Measurements from ENCODE around the gene MRPL3.

The MRPL3 gene

DNA sequence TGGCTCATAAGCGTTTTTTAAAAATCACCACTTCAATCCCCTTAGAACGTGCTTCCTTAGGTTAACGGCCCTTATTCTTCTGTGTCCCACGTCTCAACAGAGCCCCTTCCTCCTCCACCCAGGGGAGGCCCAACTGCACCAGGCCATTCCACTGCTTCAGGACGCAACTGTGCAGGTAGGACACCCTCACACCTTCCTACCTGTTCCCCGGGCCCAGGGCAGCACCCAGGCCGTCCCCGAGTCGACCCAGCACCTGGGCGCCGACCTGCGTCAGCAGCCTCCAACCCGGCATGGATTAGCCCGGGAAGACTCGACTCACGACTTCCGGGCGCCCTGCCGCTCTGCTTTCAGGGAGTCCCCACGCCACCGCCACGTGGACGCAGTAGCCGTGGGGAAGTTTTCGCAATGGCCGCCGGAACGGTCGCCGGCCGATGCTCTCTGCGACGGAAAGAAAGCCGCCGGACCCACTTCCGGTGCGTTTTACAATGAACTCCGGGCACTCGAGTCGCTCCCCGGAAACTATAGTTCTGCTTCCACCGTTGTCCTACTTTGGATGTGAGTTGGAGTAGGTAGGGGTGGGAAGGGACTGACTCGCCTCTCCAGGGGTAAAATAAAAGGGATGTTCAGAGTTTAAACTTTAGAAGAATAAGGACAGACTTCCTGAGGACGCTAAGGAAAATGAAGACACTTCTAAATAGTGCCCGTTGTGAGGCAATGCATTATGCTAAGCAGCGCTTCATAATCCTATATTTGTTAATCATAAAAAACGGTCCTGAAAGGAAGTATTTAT, at the start of gene MRPL3:
MRPL3 (minus strand) TSS at position 442 of the 790 bp plus-strand sequence; CDS start at position 292, 150 bp downstream.
- peak; percentile 91 for DNase-seq

- no peak for DNase-seq
Measured at GRCh38 chr3:131551761-131552160, 49.0 kb upstream of the MRPL3 start.

GRCh38 chr3:131550562-131551465, 48.0 kb upstream of the MRPL3 start:
- no peak for DNase-seq

GRCh38 chr3:131549340-131549739, 46.6 kb upstream of the MRPL3 start:
- DNase-seq: peak; percentile 27

- DNase-seq: no peak
Measured at GRCh38 chr3:131547585-131547984, 44.8 kb upstream of the MRPL3 start.

DNA sequence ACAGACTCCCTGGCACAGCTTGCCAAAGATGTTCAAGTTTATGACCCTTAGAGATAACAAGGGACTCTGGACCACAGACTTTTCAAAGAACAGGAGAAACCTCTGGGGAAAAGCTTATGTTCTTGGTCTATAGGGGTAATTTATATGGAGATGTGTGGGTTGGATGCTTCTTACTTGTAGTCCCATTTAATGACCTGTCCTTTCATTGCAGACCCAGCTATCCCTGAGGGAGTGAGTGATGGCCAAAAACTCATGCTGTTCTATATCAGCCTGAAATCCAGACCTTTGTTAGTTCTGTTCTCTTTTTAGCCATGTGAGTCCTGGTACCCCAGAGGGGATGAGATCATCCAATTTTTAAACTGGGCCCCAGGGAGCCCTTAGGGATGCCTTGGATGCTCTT, 43.7 kb upstream of the MRPL3 start:
- no peak for DNase-seq

- DNase-seq: no peak
Measured at GRCh38 chr3:131544557-131544956, 41.8 kb upstream of the MRPL3 start.

DNA sequence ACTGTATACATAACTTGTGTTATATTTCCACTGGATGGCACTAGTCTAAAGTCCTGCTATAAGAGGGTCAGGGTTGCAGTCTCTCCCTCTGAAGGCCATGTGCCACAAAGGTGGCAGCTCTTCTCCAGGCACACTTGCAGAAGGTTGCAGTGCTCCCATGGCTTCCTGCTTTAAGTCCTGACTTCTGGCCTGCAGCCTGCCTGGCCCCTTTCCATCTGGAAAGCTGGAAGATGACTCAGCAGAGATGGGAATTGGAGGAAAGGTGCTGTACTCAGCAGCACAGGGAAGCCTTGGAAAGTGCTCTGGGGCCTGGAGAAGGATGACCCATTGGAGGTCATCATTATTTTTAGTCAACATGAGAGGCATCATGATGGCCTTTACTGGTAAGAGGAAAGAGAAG, 40.9 kb upstream of the MRPL3 start:
- DNase-seq: no peak

- no peak for DNase-seq
Measured at GRCh38 chr3:131541288-131541687, 38.5 kb upstream of the MRPL3 start.

DNA sequence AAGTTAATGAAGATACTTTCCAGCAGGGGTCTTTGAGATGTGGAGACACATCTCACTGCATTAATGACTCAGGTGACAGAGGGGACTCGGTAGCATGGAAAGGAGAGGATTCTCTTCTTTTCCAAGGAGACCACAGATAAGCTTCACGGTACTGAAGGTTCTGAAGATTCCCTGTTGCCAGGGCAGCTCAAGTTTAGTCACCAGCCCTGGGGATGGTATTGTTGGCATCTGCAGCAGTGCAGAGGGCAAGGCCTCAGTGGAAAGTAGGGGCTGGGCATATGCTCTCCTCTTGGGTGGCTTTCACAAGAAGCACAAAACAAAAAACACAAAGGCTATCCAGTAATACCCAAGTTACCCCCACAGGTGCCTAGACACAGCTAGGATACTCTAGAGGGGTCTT, 38.0 kb upstream of the MRPL3 start:
- no peak for DNase-seq

GRCh38 chr3:131540143-131540542, 37.4 kb upstream of the MRPL3 start:
- DNase-seq: no peak

DNA sequence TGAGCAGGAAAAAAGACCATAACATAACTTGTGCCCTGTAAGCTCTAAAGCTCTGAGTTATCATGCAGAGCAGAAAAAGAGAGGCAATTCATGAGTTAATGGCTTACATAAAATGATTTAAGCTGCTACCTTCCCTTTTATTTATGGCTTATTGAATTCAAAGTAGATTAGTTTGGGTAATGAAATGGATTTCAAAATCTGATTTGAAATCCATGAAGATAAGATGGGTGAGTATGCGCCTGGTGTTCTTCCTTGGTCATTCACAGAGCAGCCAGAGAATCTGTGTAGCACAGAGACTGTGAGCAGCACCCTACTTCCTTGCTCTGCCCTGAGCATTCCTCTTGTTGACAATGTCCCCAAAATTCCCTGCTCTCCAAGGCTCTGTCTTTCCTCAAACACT, 36.2 kb upstream of the MRPL3 start:
- DNase-seq: no peak

DNA sequence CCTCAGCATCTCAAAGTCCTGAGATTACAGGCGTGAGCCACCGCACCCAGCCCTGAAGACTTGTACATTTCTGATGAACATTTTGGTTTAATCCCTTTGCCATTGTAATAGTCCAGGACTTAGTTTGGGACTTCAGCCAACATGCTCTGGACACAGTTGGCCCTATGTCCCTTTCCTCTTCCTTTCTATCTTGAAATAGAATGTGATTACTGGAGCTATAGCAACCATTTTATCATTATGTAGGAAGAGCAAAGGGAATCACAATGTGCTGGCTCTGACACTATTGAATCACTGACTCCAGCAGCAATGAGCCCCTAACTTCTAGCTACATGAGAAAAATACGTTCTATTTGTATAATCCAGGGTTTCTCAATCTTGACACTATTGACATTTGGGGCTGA, 34.8 kb upstream of the MRPL3 start:
- no peak for DNase-seq

DNA sequence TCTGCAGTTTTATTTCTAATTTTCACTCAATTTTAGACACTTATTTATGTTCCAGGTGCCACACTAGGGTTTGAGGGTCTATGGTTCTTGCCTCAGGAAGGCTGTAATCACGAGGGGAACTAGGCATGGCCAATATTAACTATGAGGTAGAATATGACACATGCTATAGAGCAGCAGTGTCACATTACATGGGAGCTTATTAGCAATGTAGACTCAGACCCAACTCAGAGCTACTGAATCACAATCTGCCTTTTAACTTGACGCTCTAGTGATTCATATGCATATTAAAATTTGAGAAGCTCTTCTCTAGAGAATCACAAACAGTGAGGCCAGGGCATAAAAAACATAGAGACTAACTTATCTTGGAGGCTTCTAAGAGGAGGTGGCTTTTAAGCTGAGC, 32.8 kb upstream of the MRPL3 start:
- DNase-seq: no peak

GRCh38 chr3:131535131-131535530, 32.4 kb upstream of the MRPL3 start:
- DNase-seq: no peak

DNA sequence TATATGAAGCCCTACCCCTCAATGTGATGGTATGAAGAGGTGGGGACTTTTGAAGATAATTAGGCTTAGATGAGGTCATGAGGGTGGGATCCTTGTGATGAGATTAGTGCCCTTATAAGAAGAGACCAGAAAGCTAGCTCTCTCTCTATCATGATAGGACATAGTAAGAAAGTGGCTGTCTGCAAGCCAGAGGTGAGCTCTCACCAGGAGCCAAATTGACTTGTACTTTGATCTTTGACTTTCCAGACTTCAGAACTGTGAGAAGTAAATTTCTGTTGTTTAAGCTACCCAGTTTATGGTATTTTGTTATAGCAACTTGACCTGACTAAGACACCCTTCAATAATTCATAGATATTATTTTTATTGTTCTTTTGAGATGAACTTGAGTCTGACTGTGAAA, 29.9 kb upstream of the MRPL3 start:
- DNase-seq: no peak

DNA sequence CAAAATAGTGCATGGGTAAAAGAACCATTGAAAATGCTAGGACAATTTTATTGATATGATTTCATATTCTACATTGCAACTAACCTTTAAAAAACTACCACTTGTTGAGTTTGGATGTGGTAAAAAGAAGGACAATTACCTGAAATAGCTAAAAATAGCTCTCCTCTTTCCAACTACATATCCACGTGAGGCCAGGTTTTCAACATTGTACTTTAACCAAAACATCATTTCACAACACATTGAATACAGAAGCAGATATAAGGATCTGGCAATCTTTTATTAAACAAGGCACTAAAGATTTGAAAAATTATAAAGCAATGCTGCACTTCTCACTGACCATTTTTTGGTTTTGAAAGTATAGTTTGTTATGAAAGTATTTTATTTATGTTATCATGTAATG, 28.1 kb upstream of the MRPL3 start:
- no peak for DNase-seq

DNA sequence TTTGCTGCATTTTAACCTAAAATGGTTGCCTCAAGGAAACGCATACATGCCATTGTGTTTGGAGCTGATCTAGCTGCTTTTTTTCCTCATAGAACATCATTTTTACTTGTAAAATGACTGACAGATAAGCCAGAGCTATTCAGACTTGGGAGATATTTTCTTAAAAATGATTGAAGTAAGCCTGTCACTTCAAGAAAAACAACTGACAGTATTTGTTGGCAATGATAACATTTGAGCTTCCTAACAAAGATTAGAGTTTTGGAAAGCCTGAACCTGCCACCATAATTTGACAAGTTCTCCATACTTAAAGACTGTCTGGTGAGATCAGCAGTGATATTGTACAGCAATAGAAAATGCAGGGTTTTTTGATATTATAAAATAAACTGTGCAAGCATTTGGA, 27.6 kb upstream of the MRPL3 start:
- DNase-seq: no peak

GRCh38 chr3:131526801-131527347, 24.1 kb upstream of the MRPL3 start:
- peak; percentile 30 for DNase-seq

DNA sequence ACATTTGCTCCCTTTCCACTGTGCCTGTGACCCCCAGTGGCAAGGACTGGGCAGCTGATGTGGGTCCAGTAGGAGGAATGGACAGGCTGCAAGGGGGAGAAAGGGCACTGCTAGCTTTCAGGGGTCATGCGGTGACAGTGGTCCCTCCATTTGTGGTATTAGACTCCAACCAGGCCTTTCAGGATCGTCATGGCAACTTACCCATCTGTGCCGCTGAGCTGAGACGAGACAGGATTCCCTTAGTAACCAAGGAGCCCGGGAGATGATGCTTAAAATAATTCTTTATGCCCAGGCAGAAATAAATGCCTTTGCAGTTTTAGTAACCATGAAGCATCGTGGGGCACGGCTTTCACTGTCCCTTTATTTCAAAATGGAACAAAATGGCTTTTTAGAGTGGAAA, 15.9 kb upstream of the MRPL3 start:
- DNase-seq: no peak

GRCh38 chr3:131505421-131505820, 2.6 kb upstream of the MRPL3 start:
- no peak for DNase-seq

DNA sequence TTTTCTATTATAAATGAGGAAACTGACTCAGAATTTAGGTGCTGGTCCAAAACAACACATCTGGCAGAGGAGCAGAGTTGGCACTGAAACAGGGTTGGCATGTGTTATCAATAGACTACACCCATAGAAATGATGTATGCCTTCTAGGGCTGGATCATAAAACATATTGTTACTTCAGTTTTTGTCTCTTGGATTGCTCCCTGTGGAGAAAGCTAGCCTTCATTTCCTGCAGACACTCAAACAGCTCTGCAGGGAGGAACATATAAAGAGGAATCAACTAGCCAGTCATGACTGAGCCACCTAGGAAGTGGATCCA, 507 bp upstream of the MRPL3 start:
- no peak for DNase-seq

GRCh38 chr3:131501949-131502348, 822 bp downstream of the MRPL3 start:
- peak; percentile 10 for DNase-seq

DNA sequence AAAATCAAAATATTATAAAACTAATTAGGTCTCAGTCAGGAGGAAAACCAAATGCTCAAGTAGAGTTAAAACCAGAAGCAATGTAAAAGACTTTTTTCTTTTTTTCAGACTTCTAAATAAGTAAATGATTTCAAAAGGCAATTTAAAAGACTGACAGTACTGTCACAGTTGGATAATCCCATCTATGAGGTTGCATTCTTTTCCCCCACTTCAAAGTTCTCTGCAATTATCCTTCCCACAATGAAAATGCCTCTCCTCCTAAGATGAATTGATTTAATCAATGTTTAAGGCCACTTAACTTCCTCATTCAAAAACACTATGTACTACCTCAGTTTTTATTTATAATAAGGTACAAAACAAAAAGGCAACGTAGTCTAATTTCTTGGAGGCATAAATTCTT, 8.1 kb downstream of the MRPL3 start:
- DNase-seq: no peak
